Vagina (tissue), 2 donors: ENCODE data around the gene CCDC28B. TPM values are rescaled to one million over a fixed set of nuclear protein-coding genes. Genes with fewer than 3 reads are reported as not detected.
A peak's percentile ranks its signal among the peaks of the same experiment; 100 is the strongest.

Source experiments
- DNase-seq, 2 donors: peaks; one replicate each; pipeline ENCODE4 v3.0.0-alpha.2; 2017; ENCODE audit errors: extremely low spot score in 2 of 2
- H3K27ac ChIP-seq: fragments of 200-600 bp; sonication (generic); one replicate; pipeline ENCODE4 v1.5.1; 2019
- H3K27me3 ChIP-seq: fragments of 200-600 bp; sonication (generic); one replicate; pipeline ENCODE4 v1.5.1; 2019
- H3K36me3 ChIP-seq, 2 donors: fragments of 200-600 bp; sonication (generic); one replicate each; pipeline ENCODE4 v1.5.1; 2017 to 2019
- H3K4me1 ChIP-seq: fragments of 200-600 bp; sonication (generic); one replicate; pipeline ENCODE4 v1.5.1; 2019
- H3K4me3 ChIP-seq, 2 donors: fragments of 200-600 bp; sonication (generic); 1 replicate in 1 of 2; 2 replicates in 1 of 2; pipeline ENCODE4 v1.5.1; 2016 to 2019
- H3K9me3 ChIP-seq: fragments of 200-600 bp; sonication (generic); one replicate; pipeline ENCODE4 v1.5.1; 2019
- CTCF ChIP-seq, 3 experiments: fragments of 450-650 bp in 2 of 3; fragments of 200-600 bp in 1 of 3; sonication (generic) in 1 of 3; IDR thresholded peaks; one replicate each; pipeline ENCODE4 v1.5.1; 2017 to 2019; ENCODE audit warnings: antibody characterized with exemption in 3 of 3, mild to moderate bottlenecking in 2 of 3, moderate library complexity in 2 of 3
- POLR2A ChIP-seq, 2 donors: fragments of 450-650 bp; IDR thresholded peaks; one replicate each; pipeline ENCODE4 v1.6.1; 2017; ENCODE audit warnings: antibody characterized with exemption in 2 of 2, mild to moderate bottlenecking in 2 of 2, moderate library complexity in 2 of 2
- POLR2AphosphoS5 ChIP-seq, 2 donors: sonication (generic); formaldehyde crosslinking; IDR thresholded peaks; one replicate each; pipeline ENCODE4 v1.9.0; 2017; ENCODE audit warnings: antibody characterized with exemption in 2 of 2, mild to moderate bottlenecking in 2 of 2, low read depth in 1 of 2; ENCODE audit not compliant: insufficient read depth in 1 of 2
- intact Hi-C: fragments of 100-400 bp; cut with DNase I; formaldehyde crosslinking; loops from one replicate; pipeline ENCODE4 v1.15.1; 2023
- total RNA-seq: library from RNA; depleted of rRNA; stranded (reverse); fragments of >200 nt; gene quantifications from one replicate; pipeline ENCODE4 v1.2.3, GENCODE V29; 2016

Gene CCDC28B
- total RNA-seq, 1 donor from 2014 or later, result 2.9 TPM

- no peaks in the 10 kb centered on the region for H3K9me3 ChIP-seq
Measured at GRCh38 chr1:32231843-32232432, 31.5 kb downstream of the CCDC28B start.

GRCh38 chr1:32232558-32233304, 32.3 kb downstream of the CCDC28B start:
- DNase-seq, result no peak
- intact Hi-C loops, result no loop called here
- H3K27me3 ChIP-seq, result no peaks in the 10 kb centered on the region
- H3K9me3 ChIP-seq, result no peaks in the 10 kb centered on the region
- H3K36me3 ChIP-seq, result peaks cover 0 to 46% of the 10 kb centered on the region in 2 donors
- TF ChIP-seq POLR2A (IDR thresholded peaks at IDR 0.05) (no peak), CTCF (IDR thresholded peaks at IDR 0.05) (no peak), POLR2AphosphoS5 (IDR thresholded peaks at IDR 0.05; ENCODE audit: insufficient read depth in 1 of 2, low read depth in 1 of 2) (no peak)
- H3K27ac ChIP-seq, result no peak overlapping the region
- no peaks in the 10 kb centered on the region for H3K4me1 ChIP-seq
- no peak overlapping the region for H3K4me3 ChIP-seq

More at GRCh38 chr1:32231843-32232432, 31.5 kb downstream of the CCDC28B start:
- Histone ChIP-seq H3K27me3 (no peaks in the 10 kb centered on the region), H3K4me3 (no peak overlapping the region), H3K27ac (no peak overlapping the region), H3K4me1 (no peaks in the 10 kb centered on the region), H3K36me3 (peaks cover 0 to 54% of the 10 kb centered on the region in 2 donors)
- intact Hi-C loops, result no loop called here
- DNase-seq, result no peak
- TF ChIP-seq POLR2AphosphoS5 (IDR thresholded peaks at IDR 0.05; ENCODE audit: insufficient read depth in 1 of 2, low read depth in 1 of 2) (no peak), POLR2A (IDR thresholded peaks at IDR 0.05) (no peak), CTCF (IDR thresholded peaks at IDR 0.05) (no peak)

GRCh38 chr1:32234792-32235191, 34.4 kb downstream of the CCDC28B start:
- no peak overlapping the region for H3K4me3 ChIP-seq
- peaks cover 4% of the 10 kb centered on the region for H3K4me1 ChIP-seq
- H3K27ac ChIP-seq, result no peak overlapping the region
- H3K36me3 ChIP-seq, result peaks cover 0 to 26% of the 10 kb centered on the region in 2 donors
- no peak for TF ChIP-seq POLR2AphosphoS5 (IDR thresholded peaks at IDR 0.05; ENCODE audit: insufficient read depth in 1 of 2, low read depth in 1 of 2)
- TF ChIP-seq POLR2A (IDR thresholded peaks at IDR 0.05), result no peak
- TF ChIP-seq CTCF (IDR thresholded peaks at IDR 0.05), result no peak
- no peaks in the 10 kb centered on the region for H3K27me3 ChIP-seq
- DNase-seq, result no peak
- intact Hi-C loops, result no loop called here
- H3K9me3 ChIP-seq, result no peaks in the 10 kb centered on the region

GRCh38 chr1:32239337-32239736, 38.9 kb downstream of the CCDC28B start:
- Histone ChIP-seq H3K4me1 (peaks cover 39% of the 10 kb centered on the region), H3K4me3 (peak overlapping the region; percentile 77 to 80), H3K27me3 (no peaks in the 10 kb centered on the region), H3K27ac (peak overlapping the region; percentile 89), H3K36me3 (no peaks in the 10 kb centered on the region), H3K9me3 (no peaks in the 10 kb centered on the region)
- TF ChIP-seq CTCF (IDR thresholded peaks at IDR 0.05) (no peak), POLR2AphosphoS5 (IDR thresholded peaks at IDR 0.05; ENCODE audit: insufficient read depth in 1 of 2, low read depth in 1 of 2) (no peak), POLR2A (IDR thresholded peaks at IDR 0.05) (no peak)
- DNase-seq, result no peak
- intact Hi-C loops, result no loop called here

- TF ChIP-seq CTCF (IDR thresholded peaks at IDR 0.05) (no peak), POLR2A (IDR thresholded peaks at IDR 0.05) (no peak), POLR2AphosphoS5 (IDR thresholded peaks at IDR 0.05; ENCODE audit: insufficient read depth in 1 of 2, low read depth in 1 of 2) (no peak)
- Histone ChIP-seq H3K27me3 (no peaks in the 10 kb centered on the region), H3K36me3 (no peaks in the 10 kb centered on the region), H3K4me1 (peaks cover 39% of the 10 kb centered on the region), H3K27ac (peak overlapping the region; percentile 89), H3K9me3 (no peaks in the 10 kb centered on the region), H3K4me3 (peak overlapping the region; percentile 77 to 80)
- no peak for DNase-seq
- intact Hi-C loops, result loop anchor here (2.0 kb wide), 1 partner anchor 39 kb away; the partner anchor contains the start of gene CCDC28B
Measured at GRCh38 chr1:32239790-32240139, 39.4 kb downstream of the CCDC28B start.
